Osteocyte (in vitro differentiated cells): ENCODE data around the gene UBAC2. TPM values are rescaled to one million over a fixed set of nuclear protein-coding genes. Genes with fewer than 3 reads are reported as not detected.
"Not testable (repeated sequence)": the region's sequence is repeated elsewhere in the genome, so short reads cannot be mapped to it uniquely, and the experiment has no call there.

Experiments used
- DNase-seq: peaks from one replicate; pipeline ENCODE4 v3.0.0; 2021; ENCODE audit warnings: mixed read lengths; ENCODE audit not compliant: unreplicated experiment; ENCODE audit errors: extremely low spot score
- H3K27ac Mint-ChIP-seq: one replicate; pipeline ENCODE4 v1.8.0; 2021; ENCODE audit warnings: mild to moderate bottlenecking, mixed read lengths; ENCODE audit not compliant: unreplicated experiment
- H3K27me3 Mint-ChIP-seq: one replicate; pipeline ENCODE4 v1.8.0; 2021; ENCODE audit warnings: mixed read lengths; ENCODE audit not compliant: unreplicated experiment
- H3K36me3 Mint-ChIP-seq: one replicate; pipeline ENCODE4 v1.8.0; 2021; ENCODE audit warnings: mixed read lengths; ENCODE audit not compliant: unreplicated experiment
- H3K4me1 Mint-ChIP-seq: one replicate; pipeline ENCODE4 v1.8.0; 2021; ENCODE audit warnings: mixed read lengths; ENCODE audit not compliant: unreplicated experiment
- H3K4me3 Mint-ChIP-seq: one replicate; pipeline ENCODE4 v1.8.0; 2021; ENCODE audit warnings: mild to moderate bottlenecking, moderate library complexity, mixed read lengths; ENCODE audit not compliant: unreplicated experiment
- H3K9me3 Mint-ChIP-seq: one replicate; pipeline ENCODE4 v1.8.0; 2021; ENCODE audit warnings: mixed read lengths; ENCODE audit not compliant: unreplicated experiment
- total RNA-seq: library from RNA; stranded (reverse); gene quantifications from 2 replicates; pipeline ENCODE4 v1.2.1, GENCODE V29; 2021
- TF ChIP-seq, protein P1 (sequence below): fragments of 200-600 bp; sonication (generic); IDR thresholded peaks from 2 replicates; pipeline ENCODE4 v1.5.0; 2021; ENCODE audit warnings: antibody characterized with exemption, mild to moderate bottlenecking, moderate library complexity

The UBAC2 gene
- total RNA-seq, 1 donor from 2014 or later = 64.0 TPM

- Mint-ChIP-seq H3K36me3 (peaks cover 8% of the 10 kb centered on the region), H3K9me3 (no peaks in the 10 kb centered on the region), H3K27me3 (no peaks in the 10 kb centered on the region), H3K4me3 (no peak overlapping the region), H3K27ac (no peak overlapping the region), H3K4me1 (peaks cover 4% of the 10 kb centered on the region)
- no peak for DNase-seq
- TF ChIP-seq, protein P1, sequence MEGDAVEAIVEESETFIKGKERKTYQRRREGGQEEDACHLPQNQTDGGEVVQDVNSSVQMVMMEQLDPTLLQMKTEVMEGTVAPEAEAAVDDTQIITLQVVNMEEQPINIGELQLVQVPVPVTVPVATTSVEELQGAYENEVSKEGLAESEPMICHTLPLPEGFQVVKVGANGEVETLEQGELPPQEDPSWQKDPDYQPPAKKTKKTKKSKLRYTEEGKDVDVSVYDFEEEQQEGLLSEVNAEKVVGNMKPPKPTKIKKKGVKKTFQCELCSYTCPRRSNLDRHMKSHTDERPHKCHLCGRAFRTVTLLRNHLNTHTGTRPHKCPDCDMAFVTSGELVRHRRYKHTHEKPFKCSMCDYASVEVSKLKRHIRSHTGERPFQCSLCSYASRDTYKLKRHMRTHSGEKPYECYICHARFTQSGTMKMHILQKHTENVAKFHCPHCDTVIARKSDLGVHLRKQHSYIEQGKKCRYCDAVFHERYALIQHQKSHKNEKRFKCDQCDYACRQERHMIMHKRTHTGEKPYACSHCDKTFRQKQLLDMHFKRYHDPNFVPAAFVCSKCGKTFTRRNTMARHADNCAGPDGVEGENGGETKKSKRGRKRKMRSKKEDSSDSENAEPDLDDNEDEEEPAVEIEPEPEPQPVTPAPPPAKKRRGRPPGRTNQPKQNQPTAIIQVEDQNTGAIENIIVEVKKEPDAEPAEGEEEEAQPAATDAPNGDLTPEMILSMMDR = no peak
Measured at GRCh38 chr13:99208185-99208584, 7.5 kb downstream of the UBAC2 start.

GRCh38 chr13:99208845-99209527, 8.3 kb downstream of the UBAC2 start:
- peak overlapping the region; percentile 23 for H3K27ac Mint-ChIP-seq
- no peak overlapping the region for H3K4me3 Mint-ChIP-seq
- TF ChIP-seq, protein P1 = no peak
- peaks cover 8% of the 10 kb centered on the region for H3K36me3 Mint-ChIP-seq
- peak; percentile 63 for DNase-seq
- H3K4me1 Mint-ChIP-seq = peaks cover 2% of the 10 kb centered on the region
- no peaks in the 10 kb centered on the region for H3K9me3 Mint-ChIP-seq
- H3K27me3 Mint-ChIP-seq = no peaks in the 10 kb centered on the region

GRCh38 chr13:99210627-99211026, 10.0 kb downstream of the UBAC2 start:
- not testable (repeated sequence) for H3K4me3 Mint-ChIP-seq, H3K9me3 Mint-ChIP-seq, H3K4me1 Mint-ChIP-seq, H3K27me3 Mint-ChIP-seq, H3K27ac Mint-ChIP-seq, H3K36me3 Mint-ChIP-seq, DNase-seq

DNA sequence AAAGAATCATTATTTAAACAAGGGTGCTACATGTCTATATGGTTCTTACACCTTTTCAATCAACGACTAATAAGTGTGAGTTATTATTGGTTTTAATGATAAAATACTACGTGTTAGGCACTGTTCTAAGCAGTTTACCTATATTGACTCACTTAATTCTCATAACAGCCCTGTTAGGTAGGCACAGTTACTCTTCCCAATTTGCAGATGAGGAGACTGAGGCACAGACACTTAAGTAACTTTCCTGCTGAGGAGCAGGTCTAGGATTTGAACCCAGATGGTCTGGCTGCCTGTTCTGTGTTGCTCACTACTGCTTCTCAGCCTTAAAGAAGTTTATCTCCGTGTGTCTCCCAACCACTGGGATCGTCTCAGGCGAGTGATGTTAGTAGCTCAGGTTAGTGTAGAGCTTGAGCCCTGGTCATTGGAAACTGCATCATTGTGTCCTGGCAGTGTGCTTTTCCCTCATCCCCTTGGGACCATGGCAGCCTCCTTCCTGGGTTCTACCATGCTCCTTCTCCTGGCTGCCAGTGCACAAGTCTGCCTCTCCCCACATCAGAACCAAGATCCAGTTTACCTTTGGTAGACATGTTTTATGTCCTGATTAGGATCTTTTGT, 10.9 kb downstream of the UBAC2 start:
- TF ChIP-seq, protein P1 = no peak
- H3K9me3 Mint-ChIP-seq = no peaks in the 10 kb centered on the region
- DNase-seq = peak; percentile 42
- H3K4me1 Mint-ChIP-seq = peaks cover 4% of the 10 kb centered on the region
- peaks cover 8% of the 10 kb centered on the region for H3K36me3 Mint-ChIP-seq
- H3K27me3 Mint-ChIP-seq = no peaks in the 10 kb centered on the region
- H3K4me3 Mint-ChIP-seq = no peak overlapping the region
- H3K27ac Mint-ChIP-seq = no peak overlapping the region

DNA sequence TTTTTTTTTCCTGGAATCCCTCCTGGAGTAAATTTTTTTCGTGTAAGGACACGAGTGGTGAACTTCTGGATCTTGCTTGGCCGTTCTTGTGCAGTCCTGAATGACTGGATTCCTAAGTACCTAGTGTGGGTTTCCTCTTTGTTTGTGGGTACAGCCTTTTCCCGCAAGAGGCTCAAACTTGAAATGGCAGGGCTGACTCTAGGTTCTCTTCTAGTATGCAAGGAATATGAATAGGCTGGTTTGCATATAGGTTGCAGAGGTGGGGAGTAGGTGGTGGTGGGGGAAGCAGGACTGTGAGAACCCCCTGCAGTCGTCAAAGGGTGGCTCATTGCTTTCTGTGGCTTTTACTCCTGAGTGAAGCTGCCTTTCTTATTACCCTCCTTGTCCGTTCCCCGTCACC, 13.6 kb downstream of the UBAC2 start:
- Mint-ChIP-seq H3K9me3 (no peaks in the 10 kb centered on the region), H3K4me3 (no peak overlapping the region), H3K27me3 (no peaks in the 10 kb centered on the region), H3K27ac (no peak overlapping the region), H3K36me3 (peaks cover 5% of the 10 kb centered on the region), H3K4me1 (peaks cover 10% of the 10 kb centered on the region)
- DNase-seq = no peak
- TF ChIP-seq, protein P1 = no peak
